Naive thymus-derived CD8-positive, alpha-beta T cell (primary cell): Measurements from ENCODE around the gene EAF1. TPM values are rescaled to one million over a fixed set of nuclear protein-coding genes. Genes with fewer than 3 reads are reported as not detected.
"Not testable (repeated sequence)": the region's sequence is repeated elsewhere in the genome, so short reads cannot be mapped to it uniquely, and the experiment has no call there.

ENCODE experiments used
- ATAC-seq, 2 donors: fragments of 150-1000 bp; cut with Tn5 transposase in 1 of 2; sonication (Bioruptor Pico), chemical (Tn5 transposase) in 1 of 2; 1 replicate in 1 of 2; 2 replicates in 1 of 2; pipeline ENCODE4 v1.10.0; 2021; ENCODE audit warnings: mild to moderate bottlenecking in 2 of 2, moderate library complexity in 2 of 2
- POLR2A ChIA-PET: fragments of 350-600 bp; sonication (Branson Sonifier 250); formaldehyde crosslinking; loops from one replicate; lab custom pipeline; 2021; ENCODE audit warnings: antibody characterized with exemption; lab: Charles Lee
- DNase-seq, 10 donors: peaks; one replicate each; pipeline versions ENCODE4 v3.0.0 to v3.0.0-alpha.2; 2020 to 2022
- H3K27ac Mint-ChIP-seq, 10 donors: one replicate each; pipeline ENCODE4 v1.8.0; 2020 to 2022; ENCODE audit warnings: mild to moderate bottlenecking in 10 of 10, mixed read lengths in 10 of 10, moderate library complexity in 4 of 10, inconsistent platforms in 1 of 10
- H3K27me3 Mint-ChIP-seq, 5 donors: one replicate each; pipeline ENCODE4 v1.8.0; 2021 to 2022; ENCODE audit warnings: mixed read lengths in 5 of 5
- H3K36me3 Mint-ChIP-seq, 3 donors: one replicate each; pipeline ENCODE4 v1.8.0; 2020 to 2022; ENCODE audit warnings: mixed read lengths in 3 of 3, mild to moderate bottlenecking in 2 of 3, inconsistent platforms in 1 of 3
- H3K4me1 Mint-ChIP-seq, 4 donors: one replicate each; pipeline ENCODE4 v1.8.0; 2021 to 2022; ENCODE audit warnings: mixed read lengths in 4 of 4
- H3K4me3 Mint-ChIP-seq, 10 donors: one replicate each; pipeline ENCODE4 v1.8.0; 2020 to 2022; ENCODE audit warnings: mild to moderate bottlenecking in 10 of 10, mixed read lengths in 10 of 10, moderate library complexity in 6 of 10, inconsistent platforms in 1 of 10
- H3K9me3 Mint-ChIP-seq, 9 donors: one replicate each; pipeline ENCODE4 v1.8.0; 2020 to 2022; ENCODE audit warnings: mixed read lengths in 9 of 9, mild to moderate bottlenecking in 3 of 9, inconsistent platforms in 1 of 9, moderate library complexity in 1 of 9
- polyA plus RNA-seq, 3 donors: library from polyadenylated mRNA; unstranded; fragments of 300-500 nt; fragmentation: Illumina TruSeq; gene quantifications; one replicate each; pipeline ENCODE4 v1.2.3, GENCODE V29; 2021
- total RNA-seq, 8 experiments: library from RNA in 2 of 8; stranded (reverse) in 2 of 8; gene quantifications; one replicate each; pipeline ENCODE4 v1.2.3 and lab custom pipeline; 2021 to 2026

Gene EAF1
- total and polyA plus RNA-seq, 5 experiments from 2014 or later = 4.6 to 17.5 (median 7.7) TPM

GRCh38 chr3:15410966-15411365, 16.4 kb upstream of the EAF1 start:
- H3K9me3 Mint-ChIP-seq, H3K27me3 Mint-ChIP-seq, ATAC-seq, POLR2A ChIA-PET, DNase-seq, H3K4me1 Mint-ChIP-seq, H3K27ac Mint-ChIP-seq, H3K4me3 Mint-ChIP-seq: not testable (repeated sequence)
- peaks cover 6 to 66% (median 22%) of the 10 kb centered on the region in 3 donors for H3K36me3 Mint-ChIP-seq

DNA sequence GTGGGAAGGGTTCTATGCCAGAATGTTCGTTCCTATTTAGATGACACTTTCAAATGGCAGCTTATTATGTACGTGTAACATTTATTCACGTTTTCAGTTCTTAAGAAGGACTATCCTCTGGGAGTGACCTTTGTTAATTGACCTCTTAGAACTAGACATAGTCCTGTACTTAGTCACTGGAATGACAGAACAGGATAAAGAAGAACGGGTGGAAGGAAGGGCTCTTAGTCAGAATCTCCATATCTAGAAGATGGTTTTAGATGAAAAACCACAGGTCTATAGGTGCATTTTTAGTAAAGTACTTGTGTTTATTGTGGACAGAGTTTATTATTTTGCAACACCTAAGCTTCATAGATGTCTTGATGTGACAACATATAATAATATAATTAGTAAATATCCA, 6.5 kb upstream of the EAF1 start:
- POLR2A ChIA-PET = no interaction called here
- Mint-ChIP-seq H3K27me3 (no peaks in the 10 kb centered on the region), H3K9me3 (no peaks in the 10 kb centered on the region), H3K27ac (no peak overlapping the region), H3K4me3 (no peak overlapping the region), H3K36me3 (peaks cover 0 to 72% (median 12%) of the 10 kb centered on the region in 3 donors), H3K4me1 (peaks cover 9 to 28% (median 26%) of the 10 kb centered on the region in 4 donors)
- DNase-seq (no peak), ATAC-seq (no peak)

- Mint-ChIP-seq H3K9me3 (no peaks in the 10 kb centered on the region), H3K27me3 (no peaks in the 10 kb centered on the region), H3K36me3 (peaks cover 0 to 46% (median 3%) of the 10 kb centered on the region in 3 donors), H3K4me1 (peaks cover 34 to 67% (median 58%) of the 10 kb centered on the region in 4 donors), H3K27ac (peak overlapping the region; percentile 90 to 99 (median 96)), H3K4me3 (peak overlapping the region; percentile 87 to 99 (median 98))
- POLR2A ChIA-PET = interaction anchor here (0.7 to 1.3 kb wide), 2 partner anchors 221 to 1709 kb away, joined by 3 to 5 read pairs; partner anchors contain the start of gene CAPN7
- ATAC-seq (no peak), DNase-seq (no peak)
Observed at GRCh38 chr3:15426579-15427118, 749 bp upstream of the EAF1 start.

- Mint-ChIP-seq H3K27ac (peak overlapping the region; percentile 90 to 99 (median 96)), H3K4me3 (peak overlapping the region; percentile 87 to 99 (median 98)), H3K27me3 (no peaks in the 10 kb centered on the region), H3K36me3 (peaks cover 0 to 43% (median under 1%) of the 10 kb centered on the region in 3 donors), H3K4me1 (peaks cover 34 to 71% (median 60%) of the 10 kb centered on the region in 4 donors), H3K9me3 (no peaks in the 10 kb centered on the region)
- DNase-seq (peak in 1 of 10 donors; percentile 1), ATAC-seq (no peak)
- POLR2A ChIA-PET = interaction anchor here (0.9 kb wide), 1 partner anchor 16 kb away, joined by 3 read pairs; no protein-coding TSS in a partner anchor
Observed at GRCh38 chr3:15427981-15428380, 583 bp downstream of the EAF1 start.

- POLR2A ChIA-PET = interaction anchor here (0.6 kb wide), 1 partner anchor 463 kb away, joined by 4 read pairs; no protein-coding TSS in a partner anchor
- DNase-seq = no peak
- peak overlapping the region; percentile 87 to 99 (median 98) for H3K4me3 Mint-ChIP-seq
- peak overlapping the region; percentile 90 to 99 (median 96) for H3K27ac Mint-ChIP-seq
- H3K36me3 Mint-ChIP-seq = peaks cover 0 to 43% (median 0%) of the 10 kb centered on the region in 3 donors
- H3K9me3 Mint-ChIP-seq = no peaks in the 10 kb centered on the region
- no peak for ATAC-seq
- H3K4me1 Mint-ChIP-seq = peaks cover 37 to 76% (median 63%) of the 10 kb centered on the region in 4 donors
- no peaks in the 10 kb centered on the region for H3K27me3 Mint-ChIP-seq
Observed at GRCh38 chr3:15428539-15428938, 1.1 kb downstream of the EAF1 start.

- peaks cover 0 to 43% (median 0%) of the 10 kb centered on the region in 3 donors for H3K36me3 Mint-ChIP-seq
- POLR2A ChIA-PET = interaction anchor here (0.6 kb wide), 1 partner anchor 464 kb away, joined by 4 read pairs; no protein-coding TSS in a partner anchor
- DNase-seq = no peak
- H3K4me3 Mint-ChIP-seq = peak overlapping the region; percentile 87 to 99 (median 98)
- H3K4me1 Mint-ChIP-seq = peaks cover 37 to 78% (median 62%) of the 10 kb centered on the region in 4 donors
- H3K27ac Mint-ChIP-seq = peak overlapping the region in 9 of 10 donors; percentile 90 to 99 (median 96)
- H3K27me3 Mint-ChIP-seq = no peaks in the 10 kb centered on the region
- ATAC-seq = no peak
- H3K9me3 Mint-ChIP-seq = no peaks in the 10 kb centered on the region
Observed at GRCh38 chr3:15429080-15429479, 1.7 kb downstream of the EAF1 start.

DNA sequence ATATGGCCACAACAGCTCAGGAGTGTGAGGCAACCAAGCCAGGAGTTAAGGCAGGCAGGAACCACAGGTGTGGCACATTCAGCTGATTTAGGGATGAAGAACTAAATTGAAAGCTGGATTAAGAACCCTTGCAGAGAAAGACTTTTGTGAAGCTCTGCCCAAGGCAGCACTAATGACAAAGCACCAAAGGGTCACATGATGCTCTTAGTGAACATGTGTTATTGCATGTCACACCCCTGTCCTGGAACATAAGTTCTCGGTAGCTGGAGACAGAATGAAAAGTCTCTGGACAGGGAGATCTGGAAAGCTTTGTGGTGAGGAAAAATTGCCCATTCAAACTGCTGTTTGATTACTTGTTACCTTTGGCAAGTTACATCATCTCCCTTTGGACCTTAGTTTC, 3.2 kb downstream of the EAF1 start:
- Mint-ChIP-seq H3K27ac (peak overlapping the region in 1 of 10 donors; percentile 32), H3K4me1 (peaks cover 32 to 65% (median 54%) of the 10 kb centered on the region in 4 donors), H3K9me3 (no peaks in the 10 kb centered on the region), H3K4me3 (peak overlapping the region in 3 of 10 donors; percentile 1 to 39 (median 11)), H3K36me3 (peaks cover 0 to 49% (median 3%) of the 10 kb centered on the region in 3 donors), H3K27me3 (no peaks in the 10 kb centered on the region)
- DNase-seq = no peak
- POLR2A ChIA-PET = no interaction called here
- no peak for ATAC-seq

DNA sequence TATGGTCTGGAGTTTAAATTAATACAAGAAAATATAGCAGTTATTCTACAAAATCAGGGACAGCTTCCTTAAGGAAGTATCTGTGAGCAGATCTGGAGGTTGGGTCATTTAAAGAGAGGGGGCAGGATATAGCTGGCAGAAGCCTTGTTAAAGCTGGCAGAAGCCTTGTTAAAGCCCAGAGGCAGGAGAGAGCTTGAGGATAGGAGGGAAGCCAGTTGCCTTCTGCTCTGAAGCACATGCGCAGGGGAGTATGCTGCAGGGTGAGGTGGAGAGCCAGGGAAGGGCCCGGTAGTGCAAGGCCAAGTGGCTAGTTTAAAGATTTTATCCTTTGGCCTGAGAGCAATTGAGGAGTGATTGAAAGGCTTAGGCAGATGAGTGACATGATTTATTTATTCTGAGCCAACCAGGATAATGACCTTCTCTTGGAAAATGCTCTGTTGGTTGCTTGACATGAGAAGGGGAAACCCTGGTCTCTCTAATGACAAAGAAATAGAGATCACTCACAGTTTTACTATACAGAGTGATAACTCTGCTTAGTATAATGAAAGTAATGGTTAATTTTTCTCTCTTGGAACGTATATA, 3.9 kb downstream of the EAF1 start:
- POLR2A ChIA-PET = no interaction called here
- peak overlapping the region in 4 of 10 donors; percentile 18 to 38 (median 26) for H3K27ac Mint-ChIP-seq
- H3K27me3 Mint-ChIP-seq = no peaks in the 10 kb centered on the region
- peaks cover 27 to 57% (median 47%) of the 10 kb centered on the region in 4 donors for H3K4me1 Mint-ChIP-seq
- H3K4me3 Mint-ChIP-seq = peak overlapping the region in 1 of 10 donors; percentile 7
- peaks cover 0 to 57% (median 4%) of the 10 kb centered on the region in 3 donors for H3K36me3 Mint-ChIP-seq
- H3K9me3 Mint-ChIP-seq = no peaks in the 10 kb centered on the region
- DNase-seq (no peak), ATAC-seq (no peak)

DNA sequence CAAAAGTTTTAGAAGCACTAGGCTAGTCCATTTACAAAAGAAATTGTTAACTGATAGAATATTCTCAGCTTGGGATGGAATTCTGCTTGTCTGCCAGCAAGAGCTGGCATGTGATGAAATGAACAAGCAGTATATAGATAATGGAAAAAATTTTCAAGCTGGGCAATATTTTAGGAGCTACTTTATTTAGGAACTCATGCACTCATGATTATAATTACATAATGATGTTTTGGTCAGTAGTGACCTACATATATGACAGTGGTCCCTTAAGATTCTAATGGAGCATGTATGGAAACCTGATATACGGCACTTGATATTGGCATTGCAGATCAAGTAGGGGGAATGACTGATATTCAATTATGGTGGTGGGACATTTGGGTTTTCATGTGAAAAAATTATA, 6.1 kb downstream of the EAF1 start:
- no peaks in the 10 kb centered on the region for H3K9me3 Mint-ChIP-seq
- DNase-seq (no peak), ATAC-seq (no peak)
- no peak overlapping the region for H3K27ac Mint-ChIP-seq
- H3K36me3 Mint-ChIP-seq = peaks cover 0 to 78% (median 8%) of the 10 kb centered on the region in 3 donors
- H3K27me3 Mint-ChIP-seq = no peaks in the 10 kb centered on the region
- H3K4me3 Mint-ChIP-seq = no peak overlapping the region
- POLR2A ChIA-PET = no interaction called here
- H3K4me1 Mint-ChIP-seq = peaks cover 13 to 36% (median 32%) of the 10 kb centered on the region in 4 donors

GRCh38 chr3:15434756-15435155, 7.4 kb downstream of the EAF1 start:
- Mint-ChIP-seq H3K27ac (peak overlapping the region in 1 of 10 donors; percentile 48), H3K36me3 (peaks cover 1 to 90% (median 14%) of the 10 kb centered on the region in 3 donors), H3K4me3 (no peak overlapping the region), H3K9me3 (no peaks in the 10 kb centered on the region), H3K4me1 (peaks cover 7 to 33% (median 23%) of the 10 kb centered on the region in 4 donors), H3K27me3 (no peaks in the 10 kb centered on the region)
- POLR2A ChIA-PET = interaction anchor here (0.9 kb wide), 1 partner anchor 218 kb away, joined by 3 read pairs; no protein-coding TSS in a partner anchor
- DNase-seq (no peak), ATAC-seq (no peak)

DNA sequence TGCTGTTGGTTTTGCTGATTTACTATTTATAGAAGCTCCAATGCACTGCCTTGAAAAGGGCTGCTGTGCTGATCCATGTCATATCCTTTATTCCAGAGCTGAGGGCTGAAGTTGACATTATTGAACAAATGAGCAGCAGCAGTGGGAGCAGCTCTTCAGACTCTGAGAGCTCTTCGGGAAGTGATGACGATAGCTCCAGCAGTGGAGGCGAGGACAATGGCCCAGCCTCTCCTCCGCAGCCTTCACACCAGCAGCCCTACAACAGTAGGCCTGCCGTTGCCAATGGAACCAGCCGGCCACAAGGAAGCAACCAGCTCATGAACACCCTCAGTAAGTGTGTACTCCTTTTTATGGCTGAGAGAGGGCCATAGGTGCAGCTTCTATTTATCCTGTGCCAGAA, 8.8 kb downstream of the EAF1 start:
- DNase-seq (no peak), ATAC-seq (no peak)
- POLR2A ChIA-PET = no interaction called here
- Mint-ChIP-seq H3K36me3 (peaks cover 3 to 92% (median 25%) of the 10 kb centered on the region in 3 donors), H3K4me1 (peaks cover 4 to 30% (median 17%) of the 10 kb centered on the region in 4 donors), H3K27ac (peak overlapping the region in 1 of 10 donors; percentile 55), H3K4me3 (no peak overlapping the region), H3K27me3 (no peaks in the 10 kb centered on the region), H3K9me3 (no peaks in the 10 kb centered on the region)

GRCh38 chr3:15438983-15439382, 11.6 kb downstream of the EAF1 start:
- Mint-ChIP-seq H3K4me1 (peaks cover 0 to 24% (median 4%) of the 10 kb centered on the region in 4 donors), H3K4me3 (no peak overlapping the region), H3K9me3 (no peaks in the 10 kb centered on the region), H3K27ac (peak overlapping the region in 2 of 10 donors; percentile 13 to 38), H3K36me3 (peaks cover 3 to 92% (median 29%) of the 10 kb centered on the region in 3 donors), H3K27me3 (no peaks in the 10 kb centered on the region)
- ATAC-seq (no peak), DNase-seq (no peak)
- POLR2A ChIA-PET = no interaction called here

- Mint-ChIP-seq H3K36me3 (peaks cover 3 to 87% (median 29%) of the 10 kb centered on the region in 3 donors), H3K27me3 (no peaks in the 10 kb centered on the region), H3K27ac (peak overlapping the region in 2 of 10 donors; percentile 38 to 56), H3K9me3 (no peaks in the 10 kb centered on the region), H3K4me3 (no peak overlapping the region), H3K4me1 (peaks cover 0 to 24% (median 4%) of the 10 kb centered on the region in 4 donors)
- DNase-seq (no peak), ATAC-seq (no peak)
- POLR2A ChIA-PET = no interaction called here
Observed at GRCh38 chr3:15439476-15439875, 12.1 kb downstream of the EAF1 start.
